KMS-11 (cell line): ENCODE data around the gene THAP7.

Experiments
- H2AFZ ChIP-seq: fragments of 200-600 bp; sonication (generic); 2 replicates; pipeline ENCODE4 v1.6.1; 2016; ENCODE audit warnings: antibody characterized with exemption, mixed run types, low read depth
- H3K27ac ChIP-seq: fragments of 200-600 bp; sonication (generic); 2 replicates; pipeline ENCODE4 v1.6.1; 2016; ENCODE audit warnings: mild to moderate bottlenecking, mixed run types
- H3K27me3 ChIP-seq: fragments of 200-600 bp; sonication (generic); 2 replicates; pipeline ENCODE4 v1.6.1; 2017; ENCODE audit warnings: mild to moderate bottlenecking, low read depth, mixed run types, moderate library complexity; ENCODE audit not compliant: insufficient read depth
- H3K36me3 ChIP-seq: fragments of 200-600 bp; sonication (generic); 2 replicates; pipeline ENCODE4 v1.6.1; 2017; ENCODE audit warnings: mild to moderate bottlenecking, mixed run types; ENCODE audit not compliant: insufficient read depth
- H3K4me1 ChIP-seq: fragments of 200-600 bp; sonication (generic); 2 replicates; pipeline ENCODE4 v1.6.1; 2016; ENCODE audit warnings: mild to moderate bottlenecking, low read depth, mixed run types; ENCODE audit not compliant: poor library complexity, severe bottlenecking
- H3K4me2 ChIP-seq: fragments of 200-600 bp; sonication (generic); 2 replicates; pipeline ENCODE4 v1.7.0; 2016; ENCODE audit warnings: mild to moderate bottlenecking, mixed run types
- H3K4me3 ChIP-seq: fragments of 200-600 bp; sonication (generic); IDR thresholded peaks from 2 replicates; pipeline ENCODE4 v1.6.1; 2017; ENCODE audit warnings: low read depth, low read length, mixed read lengths; ENCODE audit not compliant: insufficient read depth
- H3K79me2 ChIP-seq: fragments of 200-600 bp; sonication (generic); 2 replicates; pipeline ENCODE4 v1.6.1; 2016; ENCODE audit warnings: low read depth, mixed run types; ENCODE audit not compliant: insufficient read depth
- H3K9ac ChIP-seq: fragments of 200-600 bp; sonication (generic); 2 replicates; pipeline ENCODE4 v1.6.1; 2016; ENCODE audit warnings: mild to moderate bottlenecking, mixed run types
- H4K20me1 ChIP-seq: fragments of 200-600 bp; sonication (generic); 2 replicates; pipeline ENCODE4 v1.6.1; 2016; ENCODE audit warnings: mild to moderate bottlenecking, mixed run types; ENCODE audit not compliant: insufficient read depth
- CTCF ChIP-seq: fragments of 200-600 bp; sonication (generic); conservative IDR thresholded peaks from 2 replicates; pipeline ENCODE4 v1.6.1; 2017; ENCODE audit warnings: low read depth, mild to moderate bottlenecking, antibody characterized with exemption, low read length, moderate library complexity, mixed read lengths

The THAP7 gene

GRCh38 chr22:20963201-20964052, 38.5 kb downstream of the THAP7 start:
- Histone ChIP-seq H2AFZ (no peak overlapping the region), H3K4me1 (peaks cover 5% of the 10 kb centered on the region), H3K4me3 (no peak overlapping the region), H3K79me2 (no peaks in the 10 kb centered on the region), H3K4me2 (no peak overlapping the region), H3K27me3 (peaks cover 11% of the 10 kb centered on the region; the same call in 1 of the 2 replicates), H4K20me1 (no peaks in the 10 kb centered on the region), H3K36me3 (no peaks in the 10 kb centered on the region), H3K9ac (no peak overlapping the region), H3K27ac (no peak overlapping the region)
- TF ChIP-seq CTCF, result no peak

- Histone ChIP-seq H3K36me3 (no peaks in the 10 kb centered on the region), H4K20me1 (no peaks in the 10 kb centered on the region), H3K4me1 (peaks cover 5% of the 10 kb centered on the region), H3K27ac (no peak overlapping the region), H3K4me3 (no peak overlapping the region), H3K4me2 (no peak overlapping the region), H3K9ac (no peak overlapping the region), H2AFZ (no peak overlapping the region), H3K27me3 (peaks cover 11% of the 10 kb centered on the region; the same call in 1 of the 2 replicates), H3K79me2 (no peaks in the 10 kb centered on the region)
- no peak for TF ChIP-seq CTCF
Observed at GRCh38 chr22:20962491-20962945, 39.4 kb downstream of the THAP7 start.

- peaks cover 5% of the 10 kb centered on the region for H3K4me1 ChIP-seq
- H2AFZ ChIP-seq, result no peak overlapping the region
- no peak overlapping the region for H3K27ac ChIP-seq
- no peak overlapping the region for H3K4me3 ChIP-seq
- no peak overlapping the region for H3K4me2 ChIP-seq
- H3K36me3 ChIP-seq, result no peaks in the 10 kb centered on the region
- no peak for TF ChIP-seq CTCF
- H3K27me3 ChIP-seq, result peaks cover 10% of the 10 kb centered on the region; the same call in 1 of the 2 replicates
- no peaks in the 10 kb centered on the region for H3K79me2 ChIP-seq
- no peak overlapping the region for H3K9ac ChIP-seq
- H4K20me1 ChIP-seq, result no peaks in the 10 kb centered on the region
Observed at GRCh38 chr22:20960609-20961008, 41.3 kb downstream of the THAP7 start.

- Histone ChIP-seq H2AFZ (no peak overlapping the region), H3K27ac (no peak overlapping the region), H3K27me3 (peaks cover 5% of the 10 kb centered on the region; the same call in 1 of the 2 replicates), H3K79me2 (no peaks in the 10 kb centered on the region), H3K36me3 (no peaks in the 10 kb centered on the region), H3K4me1 (peaks cover 5% of the 10 kb centered on the region), H3K9ac (no peak overlapping the region), H4K20me1 (no peaks in the 10 kb centered on the region), H3K4me3 (no peak overlapping the region), H3K4me2 (no peak overlapping the region)
- TF ChIP-seq CTCF, result no peak
Observed at GRCh38 chr22:20959578-20960461, 42.1 kb downstream of the THAP7 start.
